ENCODE data around the gene EFL1. TPM values are rescaled to one million over a fixed set of nuclear protein-coding genes. Genes with fewer than 3 reads are reported as not detected.

EFL1 gene
- total and polyA plus RNA-seq, 9 of the 15 experiments (the other 6 are each of a cell fraction or from before 2014, with no cell fraction given), result 4.8 to 32.5 (median 16.9) TPM

DNA sequence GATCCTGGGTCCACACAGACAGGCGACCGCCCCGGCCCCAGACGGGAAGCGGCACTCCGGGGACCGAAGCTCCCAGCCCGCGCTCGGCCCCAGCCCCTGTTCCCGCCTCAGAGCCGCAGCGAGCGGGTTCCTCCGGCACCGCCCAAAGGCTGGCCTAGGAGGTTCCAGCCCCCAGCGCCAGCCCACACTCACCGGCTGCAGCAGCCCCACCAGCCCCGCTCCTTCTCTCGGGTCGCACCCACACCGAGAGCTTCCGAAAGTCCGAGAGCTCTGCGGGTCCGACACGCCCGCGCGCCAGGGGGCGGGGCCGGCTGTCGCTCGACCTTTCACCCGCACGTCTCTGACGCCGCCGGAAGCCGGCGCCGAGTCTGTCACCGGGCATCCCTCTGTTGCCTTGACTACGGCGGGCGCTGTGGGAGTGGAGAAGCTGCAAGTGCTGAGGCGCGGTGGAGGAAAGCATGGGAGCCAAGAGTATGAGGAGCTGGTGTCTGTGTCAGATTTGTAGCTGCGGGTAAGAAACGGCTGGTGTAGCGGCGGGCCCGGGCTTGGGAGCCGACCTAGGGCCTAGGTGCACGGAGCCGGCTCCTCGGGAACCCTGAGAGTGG is at the start of gene EFL1, which contains the start of gene SAXO2 (continued):
- TF ChIP-seq, protein P1, sequence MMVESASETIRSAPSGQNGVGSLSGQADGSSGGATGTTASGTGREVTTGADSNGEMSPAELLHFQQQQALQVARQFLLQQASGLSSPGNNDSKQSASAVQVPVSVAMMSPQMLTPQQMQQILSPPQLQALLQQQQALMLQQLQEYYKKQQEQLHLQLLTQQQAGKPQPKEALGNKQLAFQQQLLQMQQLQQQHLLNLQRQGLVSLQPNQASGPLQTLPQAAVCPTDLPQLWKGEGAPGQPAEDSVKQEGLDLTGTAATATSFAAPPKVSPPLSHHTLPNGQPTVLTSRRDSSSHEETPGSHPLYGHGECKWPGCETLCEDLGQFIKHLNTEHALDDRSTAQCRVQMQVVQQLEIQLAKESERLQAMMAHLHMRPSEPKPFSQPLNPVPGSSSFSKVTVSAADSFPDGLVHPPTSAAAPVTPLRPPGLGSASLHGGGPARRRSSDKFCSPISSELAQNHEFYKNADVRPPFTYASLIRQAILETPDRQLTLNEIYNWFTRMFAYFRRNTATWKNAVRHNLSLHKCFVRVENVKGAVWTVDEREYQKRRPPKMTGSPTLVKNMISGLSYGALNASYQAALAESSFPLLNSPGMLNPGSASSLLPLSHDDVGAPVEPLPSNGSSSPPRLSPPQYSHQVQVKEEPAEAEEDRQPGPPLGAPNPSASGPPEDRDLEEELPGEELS (CRISPR knock-in tag; IDR thresholded peaks at IDR 0.05; ENCODE audit: borderline replicate concordance), result no peak
- TF ChIP-seq PTBP1 (IDR thresholded peaks at IDR 0.05; ENCODE audit: low read depth, low read length), result no peak
- TF ChIP-seq TBL1XR1 (IDR thresholded peaks at IDR 0.05; ENCODE audit: low read length in 2 of 2), result no peak
- TF ChIP-seq CEBPG (CRISPR knock-in tag; IDR thresholded peaks at IDR 0.05), result no peak
- no peak for TF ChIP-seq CEBPG (tag; conservative IDR thresholded peaks at IDR 0.05 in 1 of 2, IDR thresholded peaks at IDR 0.05 in 1 of 2)
- peak; percentile 80; the same call in 1 of the 2 replicates for TF ChIP-seq PHF8 (IDR thresholded peaks at IDR 0.05; ENCODE audit: borderline replicate concordance, low read length)
- TF ChIP-seq, protein P2, sequence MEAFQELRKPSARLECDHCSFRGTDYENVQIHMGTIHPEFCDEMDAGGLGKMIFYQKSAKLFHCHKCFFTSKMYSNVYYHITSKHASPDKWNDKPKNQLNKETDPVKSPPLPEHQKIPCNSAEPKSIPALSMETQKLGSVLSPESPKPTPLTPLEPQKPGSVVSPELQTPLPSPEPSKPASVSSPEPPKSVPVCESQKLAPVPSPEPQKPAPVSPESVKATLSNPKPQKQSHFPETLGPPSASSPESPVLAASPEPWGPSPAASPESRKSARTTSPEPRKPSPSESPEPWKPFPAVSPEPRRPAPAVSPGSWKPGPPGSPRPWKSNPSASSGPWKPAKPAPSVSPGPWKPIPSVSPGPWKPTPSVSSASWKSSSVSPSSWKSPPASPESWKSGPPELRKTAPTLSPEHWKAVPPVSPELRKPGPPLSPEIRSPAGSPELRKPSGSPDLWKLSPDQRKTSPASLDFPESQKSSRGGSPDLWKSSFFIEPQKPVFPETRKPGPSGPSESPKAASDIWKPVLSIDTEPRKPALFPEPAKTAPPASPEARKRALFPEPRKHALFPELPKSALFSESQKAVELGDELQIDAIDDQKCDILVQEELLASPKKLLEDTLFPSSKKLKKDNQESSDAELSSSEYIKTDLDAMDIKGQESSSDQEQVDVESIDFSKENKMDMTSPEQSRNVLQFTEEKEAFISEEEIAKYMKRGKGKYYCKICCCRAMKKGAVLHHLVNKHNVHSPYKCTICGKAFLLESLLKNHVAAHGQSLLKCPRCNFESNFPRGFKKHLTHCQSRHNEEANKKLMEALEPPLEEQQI (IDR thresholded peaks at IDR 0.05), result no peak
- TF ChIP-seq KLF16 (IDR thresholded peaks at IDR 0.05), result no peak
- TF ChIP-seq GTF2A2 (tag; IDR thresholded peaks at IDR 0.05), result no peak
- TF ChIP-seq, protein P3, sequence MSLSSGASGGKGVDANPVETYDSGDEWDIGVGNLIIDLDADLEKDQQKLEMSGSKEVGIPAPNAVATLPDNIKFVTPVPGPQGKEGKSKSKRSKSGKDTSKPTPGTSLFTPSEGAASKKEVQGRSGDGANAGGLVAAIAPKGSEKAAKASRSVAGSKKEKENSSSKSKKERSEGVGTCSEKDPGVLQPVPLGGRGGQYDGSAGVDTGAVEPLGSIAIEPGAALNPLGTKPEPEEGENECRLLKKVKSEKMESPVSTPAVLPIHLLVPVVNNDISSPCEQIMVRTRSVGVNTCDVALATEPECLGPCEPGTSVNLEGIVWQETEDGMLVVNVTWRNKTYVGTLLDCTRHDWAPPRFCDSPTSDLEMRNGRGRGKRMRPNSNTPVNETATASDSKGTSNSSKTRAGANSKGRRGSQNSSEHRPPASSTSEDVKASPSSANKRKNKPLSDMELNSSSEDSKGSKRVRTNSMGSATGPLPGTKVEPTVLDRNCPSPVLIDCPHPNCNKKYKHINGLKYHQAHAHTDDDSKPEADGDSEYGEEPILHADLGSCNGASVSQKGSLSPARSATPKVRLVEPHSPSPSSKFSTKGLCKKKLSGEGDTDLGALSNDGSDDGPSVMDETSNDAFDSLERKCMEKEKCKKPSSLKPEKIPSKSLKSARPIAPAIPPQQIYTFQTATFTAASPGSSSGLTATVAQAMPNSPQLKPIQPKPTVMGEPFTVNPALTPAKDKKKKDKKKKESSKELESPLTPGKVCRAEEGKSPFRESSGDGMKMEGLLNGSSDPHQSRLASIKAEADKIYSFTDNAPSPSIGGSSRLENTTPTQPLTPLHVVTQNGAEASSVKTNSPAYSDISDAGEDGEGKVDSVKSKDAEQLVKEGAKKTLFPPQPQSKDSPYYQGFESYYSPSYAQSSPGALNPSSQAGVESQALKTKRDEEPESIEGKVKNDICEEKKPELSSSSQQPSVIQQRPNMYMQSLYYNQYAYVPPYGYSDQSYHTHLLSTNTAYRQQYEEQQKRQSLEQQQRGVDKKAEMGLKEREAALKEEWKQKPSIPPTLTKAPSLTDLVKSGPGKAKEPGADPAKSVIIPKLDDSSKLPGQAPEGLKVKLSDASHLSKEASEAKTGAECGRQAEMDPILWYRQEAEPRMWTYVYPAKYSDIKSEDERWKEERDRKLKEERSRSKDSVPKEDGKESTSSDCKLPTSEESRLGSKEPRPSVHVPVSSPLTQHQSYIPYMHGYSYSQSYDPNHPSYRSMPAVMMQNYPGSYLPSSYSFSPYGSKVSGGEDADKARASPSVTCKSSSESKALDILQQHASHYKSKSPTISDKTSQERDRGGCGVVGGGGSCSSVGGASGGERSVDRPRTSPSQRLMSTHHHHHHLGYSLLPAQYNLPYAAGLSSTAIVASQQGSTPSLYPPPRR (CRISPR knock-in tag; IDR thresholded peaks at IDR 0.05; ENCODE audit: borderline replicate concordance), result no peak
- TF ChIP-seq ZNF76 (CRISPR knock-in tag; IDR thresholded peaks at IDR 0.05; ENCODE audit: borderline replicate concordance), result no peak
- TF ChIP-seq, protein P4, sequence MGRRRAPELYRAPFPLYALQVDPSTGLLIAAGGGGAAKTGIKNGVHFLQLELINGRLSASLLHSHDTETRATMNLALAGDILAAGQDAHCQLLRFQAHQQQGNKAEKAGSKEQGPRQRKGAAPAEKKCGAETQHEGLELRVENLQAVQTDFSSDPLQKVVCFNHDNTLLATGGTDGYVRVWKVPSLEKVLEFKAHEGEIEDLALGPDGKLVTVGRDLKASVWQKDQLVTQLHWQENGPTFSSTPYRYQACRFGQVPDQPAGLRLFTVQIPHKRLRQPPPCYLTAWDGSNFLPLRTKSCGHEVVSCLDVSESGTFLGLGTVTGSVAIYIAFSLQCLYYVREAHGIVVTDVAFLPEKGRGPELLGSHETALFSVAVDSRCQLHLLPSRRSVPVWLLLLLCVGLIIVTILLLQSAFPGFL (CRISPR knock-in tag; IDR thresholded peaks at IDR 0.05), result no peak
- no peak for TF ChIP-seq ZNF584 (CRISPR knock-in tag; IDR thresholded peaks at IDR 0.05; ENCODE audit: low read depth)
- no peak for TF ChIP-seq SP2 (IDR thresholded peaks at IDR 0.05; ENCODE audit: extremely low read depth, low read depth, low read length, poor library complexity, severe bottlenecking)
- TF ChIP-seq CBX8 (IDR thresholded peaks at IDR 0.05; ENCODE audit: borderline replicate concordance, extremely low read depth, low read depth, low read length, poor library complexity, severe bottlenecking), result no peak
- TF ChIP-seq NR4A1 (CRISPR knock-in tag; IDR thresholded peaks at IDR 0.05), result no peak
- no peak for TF ChIP-seq NR4A1 (tag; IDR thresholded peaks at IDR 0.05)

Data from K562 (cell line).